Activated CD4-positive, alpha-beta T cell treated with anti-CD3 and anti-CD28 coated beads, Interleukin-2, amount 50 U/mL, for 1 hour (primary cell): Measurements from ENCODE around the gene ACOT11.

Experiments used
- DNase-seq: peaks from one replicate; pipeline ENCODE4 v3.0.0-alpha.2; 2020

ACOT11 gene

DNA sequence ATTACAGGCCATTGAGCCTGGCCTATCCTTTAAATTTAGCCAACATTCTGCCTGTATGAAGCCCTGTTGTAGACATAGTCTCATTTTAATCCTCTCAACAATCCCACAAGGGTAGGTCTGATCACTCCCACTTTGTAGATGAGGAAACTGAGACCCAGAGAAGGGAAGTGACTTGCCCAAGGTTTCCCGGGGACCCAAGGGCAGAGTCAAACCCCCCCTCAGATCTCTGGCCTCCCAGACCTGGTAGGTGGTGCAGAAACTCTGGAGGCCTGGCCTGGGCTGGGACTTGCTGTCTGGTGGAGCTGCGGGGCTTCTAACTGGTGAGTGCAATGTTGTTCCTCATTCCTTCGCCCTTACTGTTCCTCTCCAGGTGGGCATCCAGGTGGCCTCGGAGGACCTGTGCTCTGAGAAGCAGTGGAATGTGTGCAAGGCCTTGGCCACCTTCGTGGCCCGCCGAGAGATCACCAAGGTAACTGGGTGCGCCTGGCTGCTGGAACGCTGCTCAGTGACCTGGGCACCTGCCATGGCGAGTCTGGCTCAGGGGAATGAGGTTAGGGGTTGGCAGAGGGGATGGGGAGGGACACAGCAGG, 45.6 kb downstream of the ACOT11 start:
- DNase-seq: no peak

DNA sequence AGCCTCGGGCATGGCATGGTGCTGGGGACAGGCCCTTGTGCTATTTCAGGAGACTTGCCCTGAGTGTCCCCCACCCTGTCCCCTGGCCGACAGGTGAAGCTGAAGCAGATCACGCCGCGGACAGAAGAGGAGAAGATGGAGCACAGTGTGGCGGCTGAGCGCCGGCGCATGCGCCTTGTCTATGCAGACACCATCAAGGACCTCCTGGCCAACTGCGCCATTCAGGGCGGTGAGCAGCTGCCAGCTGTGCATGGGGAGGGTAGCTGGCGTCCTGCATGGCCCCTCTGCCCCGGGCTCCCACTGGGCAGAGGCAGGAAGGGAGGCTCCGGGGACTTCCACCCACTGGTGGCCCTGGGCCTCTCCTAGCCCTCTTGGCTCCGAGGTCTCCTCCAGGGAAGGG, 46.4 kb downstream of the ACOT11 start:
- DNase-seq: no peak

DNA sequence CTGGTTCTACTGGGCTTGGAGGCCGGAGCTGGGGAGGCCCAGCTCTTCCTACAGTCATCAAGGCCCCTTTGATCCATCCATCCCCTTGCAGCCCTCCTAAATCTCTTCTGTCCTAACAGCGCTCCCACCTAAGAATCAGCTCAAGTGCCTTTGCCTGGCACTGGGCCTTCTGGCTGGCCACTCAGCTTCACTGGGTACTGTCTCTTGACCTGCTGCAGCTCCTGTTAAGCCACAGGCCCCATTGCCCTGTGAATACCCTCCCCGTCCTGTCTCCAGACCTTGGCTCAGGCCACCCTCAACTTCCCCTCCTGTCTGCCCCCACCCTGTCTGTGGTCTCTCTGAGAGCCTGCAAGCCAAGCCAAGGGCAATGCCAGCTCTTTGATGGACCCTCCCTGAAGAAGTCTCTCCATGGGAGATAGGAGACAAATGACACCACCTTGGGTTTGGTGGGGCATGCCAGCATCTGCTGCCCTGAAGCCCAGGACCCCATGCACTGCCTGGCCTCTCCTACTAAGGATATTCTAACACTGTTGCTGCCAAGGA, 48.0 kb downstream of the ACOT11 start:
- no peak for DNase-seq

DNA sequence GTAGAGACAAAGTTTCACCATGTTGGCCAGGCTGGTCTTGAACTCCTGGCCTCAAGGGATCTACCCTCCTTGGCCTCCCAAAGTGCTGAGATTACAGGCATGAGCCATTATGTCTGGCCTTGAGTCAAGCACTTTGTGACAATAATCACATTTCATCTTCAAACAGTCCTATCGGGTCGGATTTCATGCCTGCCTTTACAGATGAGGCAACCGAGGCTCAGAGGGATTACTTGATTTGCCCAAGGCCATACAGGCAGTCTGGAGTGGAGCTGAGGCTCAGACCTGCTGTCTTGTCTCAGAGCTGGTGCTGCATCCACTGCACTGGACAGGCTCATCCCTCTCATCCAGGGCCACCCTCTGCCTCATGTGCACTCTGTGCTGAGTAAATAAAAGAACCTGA, 48.7 kb downstream of the ACOT11 start:
- DNase-seq: no peak

DNA sequence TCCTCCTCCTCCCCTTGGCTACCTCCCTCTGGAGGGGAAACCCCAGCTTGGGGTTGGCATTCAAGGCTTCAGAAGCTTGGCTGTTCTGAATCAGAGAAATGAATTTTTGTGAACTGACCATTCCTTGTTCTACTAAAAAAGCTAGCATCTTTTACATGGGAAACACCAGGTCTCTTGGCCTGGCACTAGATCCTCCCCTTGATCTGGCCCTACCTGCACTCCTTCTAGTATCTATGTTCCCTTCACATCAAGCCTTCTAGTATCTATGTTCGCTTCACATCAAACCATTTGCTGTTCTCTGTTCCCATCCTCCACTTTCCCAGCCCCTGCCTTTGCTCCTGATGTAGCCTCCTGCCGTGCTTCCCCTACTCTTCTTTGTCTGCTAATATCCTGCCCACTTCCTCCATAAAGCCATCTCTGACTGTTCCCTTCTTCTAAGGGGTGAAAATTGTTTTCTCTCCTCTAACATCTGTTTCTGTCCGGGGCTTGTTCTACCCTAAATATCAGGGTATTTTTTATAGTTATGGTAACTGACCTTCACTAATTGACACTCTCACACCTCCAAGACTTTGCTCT, 49.5 kb downstream of the ACOT11 start:
- DNase-seq: no peak

DNA sequence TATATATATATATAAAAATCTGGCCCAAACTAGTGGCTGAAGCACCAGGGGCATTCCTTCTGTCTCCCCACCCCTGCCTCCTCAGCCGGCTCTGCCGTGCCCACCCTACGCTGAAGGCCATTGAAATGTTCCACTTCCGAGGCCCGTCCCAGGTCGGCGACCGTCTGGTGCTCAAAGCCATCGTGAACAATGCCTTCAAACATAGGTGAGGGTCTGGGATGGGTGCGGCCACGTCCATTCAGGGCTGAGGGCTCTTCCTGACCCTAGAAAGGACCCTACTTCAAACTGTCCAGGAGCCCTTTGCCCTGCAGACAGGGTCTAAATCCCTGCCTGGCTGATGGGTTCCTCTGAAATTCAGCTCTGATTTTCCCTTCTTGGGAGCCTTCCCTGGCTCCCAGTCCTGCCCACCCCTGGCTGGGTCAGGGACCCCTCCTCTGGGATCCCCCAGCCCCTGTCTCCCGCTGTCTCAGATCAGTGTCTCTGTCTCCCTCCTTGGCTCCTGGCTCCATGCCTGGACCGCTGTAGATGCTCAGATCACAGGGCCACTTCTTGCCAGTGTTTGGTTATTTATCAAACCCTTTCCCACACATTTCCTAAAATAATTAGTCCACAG, 51.3 kb downstream of the ACOT11 start:
- no peak for DNase-seq

DNA sequence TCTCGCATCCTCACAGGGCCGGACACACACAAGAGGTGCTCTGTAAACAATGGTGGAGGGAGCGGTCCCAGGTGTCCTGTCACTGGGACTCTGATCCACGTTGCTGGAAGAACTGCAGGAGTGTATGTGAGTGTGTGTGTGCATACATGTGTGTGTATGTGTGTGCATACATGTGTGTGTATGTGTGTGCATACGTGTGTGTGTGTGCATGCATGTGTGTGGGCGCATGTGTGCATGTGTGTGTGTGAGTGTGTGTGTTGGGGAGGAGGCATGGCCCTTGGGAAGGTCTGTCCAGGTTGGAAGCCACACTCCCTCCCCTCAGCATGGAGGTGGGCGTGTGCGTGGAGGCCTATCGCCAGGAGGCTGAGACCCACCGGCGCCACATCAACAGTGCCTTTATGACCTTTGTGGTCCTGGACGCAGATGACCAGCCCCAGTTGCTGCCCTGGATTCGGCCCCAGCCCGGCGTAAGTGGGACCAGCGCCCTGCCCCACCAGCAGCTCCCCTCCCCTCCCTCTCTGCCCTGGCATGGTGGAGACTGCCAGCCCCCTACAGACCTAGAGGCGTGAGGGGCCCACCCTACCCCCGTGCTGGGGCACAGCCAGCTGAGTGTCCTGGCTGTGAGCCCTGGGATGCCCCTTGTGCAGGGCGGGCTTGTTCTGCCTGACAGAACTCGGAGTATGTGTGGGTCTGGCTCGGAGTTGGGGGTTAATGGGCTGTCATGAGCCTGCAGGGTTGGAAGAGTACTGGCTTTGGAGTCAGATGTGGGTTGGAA, 53.1 kb downstream of the ACOT11 start:
- DNase-seq: no peak

DNA sequence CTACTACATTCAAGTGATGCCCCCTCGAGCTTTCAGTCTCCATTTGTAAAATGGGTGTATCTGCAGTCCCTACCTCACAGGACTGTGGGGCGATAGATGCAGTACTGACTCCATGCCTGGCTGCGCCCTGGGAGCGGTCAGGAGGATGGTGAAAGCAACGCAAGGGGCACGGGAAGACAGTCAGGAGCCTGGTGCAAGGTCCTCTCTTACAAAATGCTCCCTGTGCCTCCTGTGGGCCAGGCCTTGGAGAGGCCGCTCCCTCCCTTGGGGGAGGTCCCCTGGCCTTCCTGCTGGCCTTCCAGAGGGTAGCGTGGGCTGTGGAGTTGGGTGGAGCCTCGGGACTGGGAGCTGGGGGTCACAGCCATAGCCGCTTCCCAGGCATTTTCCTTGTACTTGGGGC, 53.7 kb downstream of the ACOT11 start:
- DNase-seq: no peak

DNA sequence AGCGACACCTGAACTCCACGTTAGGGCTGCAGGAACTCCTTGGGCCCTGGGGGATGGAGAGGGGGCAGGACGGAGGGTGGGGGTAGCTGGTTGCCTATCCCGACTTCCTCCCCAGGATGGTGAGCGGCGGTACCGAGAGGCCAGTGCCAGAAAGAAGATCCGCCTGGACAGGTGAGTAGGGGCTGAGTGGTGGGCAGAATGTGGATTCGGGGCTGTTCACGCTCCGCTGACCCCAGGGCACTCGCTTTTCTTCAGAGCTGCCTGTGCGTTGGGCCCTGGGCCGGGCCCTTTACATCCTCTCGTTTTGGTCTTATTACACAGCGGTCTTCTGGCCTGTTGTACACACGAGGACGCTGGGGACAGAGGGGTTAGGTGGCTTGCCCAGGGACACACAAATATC, 54.5 kb downstream of the ACOT11 start:
- DNase-seq: no peak

DNA sequence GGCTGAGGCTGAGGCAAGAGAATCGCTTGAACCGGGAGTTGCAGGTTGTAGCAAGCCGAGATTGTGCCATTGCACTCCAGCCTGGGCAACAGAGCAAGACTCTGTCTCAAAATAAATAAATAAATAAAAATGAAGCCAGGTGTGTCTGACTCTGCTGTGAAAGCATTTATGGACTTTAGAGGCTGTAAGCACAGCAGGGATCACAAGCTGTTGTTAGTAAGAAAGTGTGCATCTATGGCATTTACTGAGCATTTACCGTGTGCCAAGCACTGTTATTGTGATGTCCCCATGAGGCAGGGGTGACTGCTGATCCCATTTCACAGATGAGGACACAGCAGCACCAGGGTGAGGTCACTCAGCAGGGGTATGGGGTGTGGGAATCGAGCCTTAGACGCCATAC, 55.2 kb downstream of the ACOT11 start:
- DNase-seq: no peak

DNA sequence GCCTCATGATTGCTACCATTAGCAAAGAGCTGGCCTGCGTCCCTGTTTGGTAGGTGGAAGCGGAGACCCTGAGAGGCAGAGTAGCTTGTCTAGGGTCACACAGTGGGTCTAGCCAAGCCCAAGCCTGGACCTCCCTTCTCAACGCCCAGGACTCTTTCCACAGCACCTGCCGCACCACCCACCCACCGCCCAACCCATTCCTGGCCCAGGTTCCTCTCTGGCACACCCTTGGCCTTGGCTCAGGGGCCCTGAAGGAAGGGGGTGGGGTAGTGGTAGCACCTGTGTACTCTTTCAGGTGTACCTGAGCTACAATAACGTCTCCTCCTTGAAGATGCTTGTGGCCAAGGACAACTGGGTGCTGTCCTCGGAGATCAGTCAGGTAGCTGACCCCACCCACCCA, 56.0 kb downstream of the ACOT11 start:
- no peak for DNase-seq

DNA sequence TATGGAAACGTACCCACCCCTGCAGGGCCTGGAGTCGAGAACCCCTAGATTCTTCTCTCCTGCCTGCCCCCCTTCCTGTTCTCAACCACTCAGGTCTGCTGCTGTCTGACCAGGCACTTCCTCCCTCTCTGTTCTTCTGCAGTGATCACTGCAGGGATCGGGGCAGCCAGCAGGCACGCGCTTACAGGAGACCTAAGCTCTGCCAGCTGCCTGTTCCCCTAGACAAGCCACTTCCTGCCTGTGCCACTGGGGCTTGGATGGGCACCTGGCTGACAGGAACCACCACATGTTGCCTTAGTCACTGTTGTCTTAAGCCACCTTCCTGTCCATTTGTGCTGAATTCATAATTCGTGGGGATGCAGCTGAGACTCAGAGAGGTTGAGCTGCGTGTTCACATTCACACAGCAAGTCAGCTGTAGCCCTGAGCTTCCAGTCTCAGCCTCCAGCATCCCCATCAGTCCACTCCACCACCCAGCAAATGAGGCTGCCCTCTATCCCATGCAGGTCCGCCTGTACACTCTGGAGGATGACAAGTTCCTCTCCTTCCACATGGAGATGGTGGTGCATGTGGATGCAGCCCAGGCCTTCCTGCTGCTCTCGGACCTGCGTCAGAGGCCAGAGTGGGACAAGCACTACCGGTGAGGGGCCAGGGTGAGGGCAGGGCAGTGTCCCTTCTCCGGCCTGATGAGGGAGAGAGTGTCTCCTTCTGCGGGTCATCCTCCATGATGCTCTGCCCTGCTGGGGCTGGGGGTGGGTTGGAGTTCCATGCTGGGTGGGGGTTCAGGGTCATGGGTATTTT, 56.7 kb downstream of the ACOT11 start:
- DNase-seq: peak; percentile 4

DNA sequence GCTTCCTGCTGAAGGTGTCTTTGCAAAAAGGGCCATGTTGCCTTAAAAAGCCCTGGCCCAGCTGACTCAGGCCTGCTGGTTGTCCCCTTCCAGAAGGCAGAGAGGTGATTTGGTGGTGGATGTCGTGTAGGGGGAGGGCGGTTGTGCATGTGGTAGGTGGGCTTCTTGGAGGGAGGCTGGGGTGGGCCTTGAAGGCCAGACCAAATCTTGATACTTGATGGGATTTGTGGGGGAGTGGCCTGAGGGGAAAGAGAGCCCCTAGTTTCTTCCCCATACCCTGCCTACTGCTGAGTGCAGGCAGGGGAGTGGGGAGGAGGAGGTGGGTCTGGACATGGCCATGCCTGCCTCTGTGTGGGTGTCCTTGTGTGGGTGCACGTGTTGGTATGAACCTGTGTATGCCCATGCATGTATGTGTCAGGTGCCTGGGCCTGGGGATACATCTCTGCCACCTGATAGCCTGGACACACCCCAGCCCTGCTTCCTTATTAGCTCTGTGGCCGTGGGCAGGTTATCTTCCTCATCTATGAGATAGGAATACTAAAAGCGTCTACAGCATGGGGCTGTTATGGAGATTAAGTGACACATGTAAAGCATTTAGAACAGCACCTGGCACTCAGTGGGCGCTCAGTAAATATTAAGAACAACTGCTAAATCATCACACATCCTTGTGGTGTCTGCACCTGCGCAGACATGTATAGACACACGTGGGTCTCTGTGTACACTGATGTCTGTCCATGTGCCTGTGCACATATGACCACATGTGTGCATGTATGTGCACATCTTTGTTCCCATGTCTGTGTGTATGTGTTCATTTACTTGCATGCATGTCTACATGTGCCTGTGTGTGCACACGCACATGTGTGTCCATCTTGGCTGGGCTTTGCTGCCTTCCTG, 58.3 kb downstream of the ACOT11 start:
- DNase-seq: no peak

DNA sequence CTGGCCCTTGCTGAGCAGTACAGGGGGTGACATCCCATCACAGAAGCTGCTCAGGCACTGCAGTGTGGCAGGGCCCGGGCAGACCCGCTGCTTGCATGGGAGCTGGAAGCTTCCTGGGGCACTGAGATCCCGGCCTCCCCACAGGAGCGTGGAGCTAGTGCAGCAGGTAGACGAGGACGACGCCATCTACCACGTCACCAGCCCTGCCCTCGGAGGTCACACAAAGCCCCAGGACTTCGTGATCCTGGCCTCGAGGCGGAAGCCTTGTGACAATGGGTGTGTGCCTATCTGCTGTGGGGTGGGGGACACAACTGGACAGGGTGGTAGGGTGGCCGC, 58.9 kb downstream of the ACOT11 start:
- DNase-seq: no peak

DNA sequence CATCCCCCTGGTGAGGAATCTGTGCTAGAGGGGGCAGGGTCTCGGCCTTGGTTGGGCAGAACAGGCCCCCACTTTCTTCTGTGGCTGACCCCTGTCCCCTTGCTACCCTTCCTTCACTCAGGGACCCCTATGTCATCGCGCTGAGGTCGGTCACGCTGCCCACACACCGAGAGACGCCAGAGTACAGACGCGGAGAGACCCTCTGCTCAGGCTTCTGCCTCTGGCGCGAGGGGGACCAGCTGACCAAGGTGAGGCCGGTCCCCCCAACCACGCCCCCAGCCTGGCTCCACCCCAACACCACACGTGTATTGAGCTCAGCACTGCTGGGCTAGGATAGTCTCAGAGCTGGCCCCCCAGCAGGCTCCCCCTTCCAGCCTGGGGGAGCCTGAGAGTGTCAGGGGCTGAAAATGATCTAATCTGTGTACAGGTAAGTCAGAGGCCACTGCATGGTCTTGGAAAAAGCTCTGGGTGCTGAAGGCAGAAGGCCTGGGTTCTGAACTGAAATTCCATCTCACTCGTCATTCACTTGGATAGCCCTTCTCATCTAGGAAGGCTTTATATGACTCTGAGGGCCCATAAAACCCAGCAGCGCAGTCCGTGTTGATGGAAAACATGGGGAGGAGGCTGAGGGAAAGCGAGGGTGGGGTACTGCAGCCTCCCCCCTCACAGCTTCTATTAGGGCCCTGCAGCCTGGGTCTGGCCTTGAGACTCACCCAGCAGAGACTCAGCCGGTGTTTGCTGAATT, 60.0 kb downstream of the ACOT11 start:
- DNase-seq: no peak

DNA sequence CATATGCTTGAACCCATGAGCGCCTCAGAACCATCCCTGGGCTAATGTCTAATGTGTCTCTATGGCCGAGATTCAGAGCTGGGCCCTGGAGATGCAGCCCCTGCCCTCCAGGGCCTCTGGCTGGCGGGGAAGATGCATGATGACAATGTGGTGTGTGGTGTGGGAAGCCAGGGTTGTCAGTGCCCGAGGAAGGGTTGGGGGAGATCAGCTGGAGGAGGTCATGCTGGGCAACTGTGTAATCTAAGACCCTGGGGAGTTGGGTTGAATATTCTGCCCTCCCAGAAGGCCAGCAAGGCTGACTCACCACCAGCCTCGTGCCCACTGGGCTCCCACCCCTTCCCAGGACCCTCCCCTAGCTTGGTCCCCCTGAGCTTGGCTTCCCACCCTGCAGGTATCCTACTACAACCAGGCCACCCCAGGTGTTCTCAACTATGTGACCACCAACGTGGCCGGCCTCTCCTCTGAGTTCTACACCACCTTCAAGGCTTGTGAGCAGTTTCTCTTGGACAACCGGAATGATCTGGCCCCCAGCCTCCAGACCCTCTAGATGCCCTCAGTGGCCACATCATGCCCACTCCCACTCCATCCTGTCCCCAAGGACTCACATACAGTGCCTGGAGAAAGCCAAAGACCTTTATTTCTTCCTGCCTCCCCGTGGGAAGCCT, 60.7 kb downstream of the ACOT11 start:
- DNase-seq: no peak

DNA sequence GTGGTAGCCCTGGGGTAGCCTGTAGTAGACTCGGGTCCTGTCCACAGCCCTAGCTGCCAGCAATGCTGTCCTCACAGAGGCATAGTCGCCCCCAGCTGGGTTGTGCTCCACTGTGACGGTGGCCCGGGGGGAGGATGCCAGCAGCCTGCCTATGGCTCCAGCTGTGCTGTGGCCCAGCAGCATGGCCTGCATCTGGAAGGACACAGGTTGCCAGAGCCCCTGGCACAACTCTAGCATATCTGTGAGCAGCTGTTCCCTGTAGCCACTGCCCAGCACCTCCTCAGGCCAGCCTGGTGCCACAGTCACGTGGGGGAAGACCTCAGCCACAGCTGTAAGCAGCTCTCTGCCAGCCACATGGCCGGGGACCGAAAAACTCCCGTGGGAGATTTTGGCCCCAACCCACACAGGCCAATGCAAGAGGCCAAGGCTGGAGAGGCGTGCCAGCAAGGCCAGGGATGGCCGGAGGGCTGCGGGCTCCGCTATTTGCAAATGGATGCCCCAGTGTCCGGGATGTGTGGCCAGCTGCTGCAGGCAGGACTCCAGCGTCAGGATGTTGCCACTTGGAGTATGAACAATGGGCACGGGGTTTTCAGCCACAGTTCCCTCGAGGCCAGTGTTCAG, 61.4 kb downstream of the ACOT11 start:
- no peak for DNase-seq

DNA sequence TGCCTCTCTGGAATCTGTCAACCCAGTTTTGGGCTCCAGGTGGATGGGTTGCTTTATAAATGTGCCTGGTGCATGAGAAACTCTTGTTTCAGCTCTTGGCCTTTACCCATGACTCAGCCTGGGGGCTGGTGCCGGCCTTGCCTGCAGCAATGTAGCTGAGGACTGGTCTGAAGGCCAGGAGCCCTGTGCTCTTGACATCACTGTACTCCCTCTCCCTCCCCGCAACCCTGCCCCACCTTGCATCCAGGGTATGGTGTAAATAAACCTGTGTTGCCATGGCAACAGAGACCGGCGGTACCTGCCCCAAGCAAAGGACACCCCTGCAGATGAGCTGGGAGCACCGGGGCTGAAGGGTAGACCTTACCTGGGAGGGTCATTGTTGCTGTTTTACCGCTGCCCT, 62.0 kb downstream of the ACOT11 start:
- DNase-seq: no peak

DNA sequence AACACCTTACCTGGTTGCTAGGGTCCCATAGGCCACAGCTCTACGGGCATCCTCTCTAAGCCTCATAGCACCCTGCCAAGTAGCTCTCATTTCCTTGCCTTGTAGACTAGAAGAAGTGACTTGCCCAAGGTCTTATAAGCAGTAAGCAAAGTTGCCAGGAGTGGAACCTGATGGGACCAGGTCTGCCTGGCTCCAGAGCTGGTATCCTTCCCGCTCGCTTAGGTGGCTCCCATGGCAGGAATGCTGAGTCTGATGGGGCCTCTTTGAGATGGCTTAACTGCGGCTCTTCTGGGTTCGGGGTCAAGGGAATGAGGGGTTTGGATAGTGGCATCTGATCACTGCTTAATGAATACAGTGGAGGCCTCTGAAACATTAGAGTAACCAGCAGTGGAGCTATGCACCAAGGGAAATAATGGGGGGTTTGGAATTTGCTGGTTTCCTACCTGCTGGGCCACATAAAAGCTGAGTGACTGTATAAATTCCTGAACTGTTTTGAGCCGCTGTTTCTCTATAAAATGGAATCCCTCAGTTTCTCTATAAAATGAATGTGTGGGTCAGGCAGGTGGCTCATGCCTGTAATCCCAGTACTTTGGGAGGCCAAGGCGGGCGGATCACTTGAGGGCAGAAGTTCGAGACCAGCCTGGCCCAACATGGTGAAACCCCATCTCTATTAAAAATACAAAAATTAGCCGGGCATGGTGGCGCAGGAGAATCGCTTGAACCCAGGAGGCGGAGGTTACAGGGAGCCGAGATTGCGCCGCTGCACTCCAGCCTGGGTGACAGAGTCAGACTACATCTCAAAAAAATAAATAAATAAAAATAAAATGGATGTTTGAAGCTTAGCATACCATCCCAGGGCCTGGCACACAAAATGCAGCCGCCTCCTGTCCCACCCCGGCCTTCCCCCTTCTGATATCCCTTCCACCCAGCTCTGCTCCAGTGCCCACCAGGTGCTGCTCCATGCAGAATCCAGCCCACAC, 62.9 kb downstream of the ACOT11 start:
- DNase-seq: no peak
